ENCODE data around the gene SGCA. TPM values are rescaled to one million over a fixed set of nuclear protein-coding genes. Genes with fewer than 3 reads are reported as not detected.

SGCA gene
- polyA plus RNA-seq, 1 donor from 2014 or later, result 0.43 TPM

DNA sequence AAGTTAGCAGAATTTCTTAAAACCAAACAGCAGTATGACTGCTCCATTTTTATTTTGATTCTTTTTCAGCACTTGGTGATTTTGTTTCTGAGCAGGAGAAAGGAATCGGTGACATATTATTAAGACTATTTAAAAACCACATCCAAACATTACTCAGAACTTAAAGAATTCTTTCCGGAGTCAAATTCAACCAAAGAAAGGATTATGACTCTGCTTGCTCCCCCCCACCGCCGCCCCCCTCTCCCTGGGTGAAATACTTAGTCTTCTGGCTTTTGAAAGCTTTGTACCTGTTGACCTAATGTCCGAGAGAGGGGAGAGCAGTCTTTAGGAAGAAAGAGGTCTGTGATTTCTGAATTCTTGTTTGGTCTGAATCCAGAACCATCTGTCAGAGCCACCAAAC lies 53.5 kb downstream of the SGCA start:
- Histone ChIP-seq H4K20me1 (ENCODE audit: insufficient read depth) (no peaks in the 10 kb centered on the region), H3K27me3 (ENCODE audit: insufficient read depth, low read depth, low read length) (no peaks in the 10 kb centered on the region), H3F3A (ENCODE audit: insufficient read depth, low read length, poor library complexity, severe bottlenecking) (no peaks in the 10 kb centered on the region), H3K4me3 (ENCODE audit: low read length) (no peak overlapping the region), H3K27ac (ENCODE audit: low read length) (no peak overlapping the region), H3K36me3 (ENCODE audit: insufficient read depth, low read length) (no peaks in the 10 kb centered on the region), H3K9ac (ENCODE audit: low read length) (no peak overlapping the region), H2AFZ (ENCODE audit: low read depth, low read length) (no peak overlapping the region), H3K9me2 (ENCODE audit: insufficient read depth, low read length) (no peaks in the 10 kb centered on the region), H3K4me2 (ENCODE audit: low read length) (no peak overlapping the region), H3K9me3 (ENCODE audit: low read length) (no peaks in the 10 kb centered on the region), H3K79me2 (replicated peaks; ENCODE audit: insufficient read depth, low read length) (no peaks in the 10 kb centered on the region)
- TF ChIP-seq EZH2 (IDR thresholded peaks at IDR 0.05; ENCODE audit: borderline replicate concordance, insufficient read depth, low read length, poor library complexity, severe bottlenecking) (no peak), SMC3 (conservative IDR thresholded peaks at IDR 0.05; ENCODE audit: poor library complexity) (no peak), POLR2AphosphoS5 (IDR thresholded peaks at IDR 0.05) (no peak), MXI1 (conservative IDR thresholded peaks at IDR 0.05; ENCODE audit: poor library complexity, severe bottlenecking) (no peak), TAF1 (IDR thresholded peaks at IDR 0.05; ENCODE audit: low read depth) (no peak)
- TF ChIP-seq, protein P1, sequence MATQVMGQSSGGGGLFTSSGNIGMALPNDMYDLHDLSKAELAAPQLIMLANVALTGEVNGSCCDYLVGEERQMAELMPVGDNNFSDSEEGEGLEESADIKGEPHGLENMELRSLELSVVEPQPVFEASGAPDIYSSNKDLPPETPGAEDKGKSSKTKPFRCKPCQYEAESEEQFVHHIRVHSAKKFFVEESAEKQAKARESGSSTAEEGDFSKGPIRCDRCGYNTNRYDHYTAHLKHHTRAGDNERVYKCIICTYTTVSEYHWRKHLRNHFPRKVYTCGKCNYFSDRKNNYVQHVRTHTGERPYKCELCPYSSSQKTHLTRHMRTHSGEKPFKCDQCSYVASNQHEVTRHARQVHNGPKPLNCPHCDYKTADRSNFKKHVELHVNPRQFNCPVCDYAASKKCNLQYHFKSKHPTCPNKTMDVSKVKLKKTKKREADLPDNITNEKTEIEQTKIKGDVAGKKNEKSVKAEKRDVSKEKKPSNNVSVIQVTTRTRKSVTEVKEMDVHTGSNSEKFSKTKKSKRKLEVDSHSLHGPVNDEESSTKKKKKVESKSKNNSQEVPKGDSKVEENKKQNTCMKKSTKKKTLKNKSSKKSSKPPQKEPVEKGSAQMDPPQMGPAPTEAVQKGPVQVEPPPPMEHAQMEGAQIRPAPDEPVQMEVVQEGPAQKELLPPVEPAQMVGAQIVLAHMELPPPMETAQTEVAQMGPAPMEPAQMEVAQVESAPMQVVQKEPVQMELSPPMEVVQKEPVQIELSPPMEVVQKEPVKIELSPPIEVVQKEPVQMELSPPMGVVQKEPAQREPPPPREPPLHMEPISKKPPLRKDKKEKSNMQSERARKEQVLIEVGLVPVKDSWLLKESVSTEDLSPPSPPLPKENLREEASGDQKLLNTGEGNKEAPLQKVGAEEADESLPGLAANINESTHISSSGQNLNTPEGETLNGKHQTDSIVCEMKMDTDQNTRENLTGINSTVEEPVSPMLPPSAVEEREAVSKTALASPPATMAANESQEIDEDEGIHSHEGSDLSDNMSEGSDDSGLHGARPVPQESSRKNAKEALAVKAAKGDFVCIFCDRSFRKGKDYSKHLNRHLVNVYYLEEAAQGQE (IDR thresholded peaks at IDR 0.05; ENCODE audit: borderline replicate concordance), result no peak

DNA sequence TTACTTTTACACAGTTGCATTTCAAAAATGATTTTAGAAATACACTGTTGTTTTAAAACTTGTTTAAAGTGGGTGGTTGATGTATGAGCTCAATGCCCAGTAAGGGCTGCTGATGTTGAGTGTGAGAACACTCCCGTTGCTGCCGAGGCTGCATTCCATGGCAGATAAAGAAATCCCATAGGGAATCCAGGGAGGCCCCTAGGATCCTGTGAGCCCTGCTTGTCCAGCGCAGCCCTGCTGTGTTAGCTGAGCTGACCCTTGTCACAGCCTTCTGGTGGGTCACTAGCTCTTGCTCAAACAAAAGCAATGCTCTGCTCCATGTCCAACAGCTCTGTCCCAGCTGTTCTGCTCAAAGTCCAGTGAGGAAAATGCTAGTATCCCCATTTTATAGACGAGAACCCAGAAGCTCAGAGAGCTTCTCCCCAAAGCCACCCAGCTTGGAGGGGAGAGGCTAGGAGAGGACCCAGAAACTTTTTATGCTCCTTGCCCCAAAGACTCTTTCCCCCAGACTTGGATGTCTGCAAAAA lies 54.2 kb downstream of the SGCA start:
- no peaks in the 10 kb centered on the region for H3K9me3 ChIP-seq (ENCODE audit: low read length)
- H3K4me2 ChIP-seq (ENCODE audit: low read length), result no peak overlapping the region
- H3K36me3 ChIP-seq (ENCODE audit: insufficient read depth, low read length), result no peaks in the 10 kb centered on the region
- no peak overlapping the region for H3K9ac ChIP-seq (ENCODE audit: low read length)
- no peaks in the 10 kb centered on the region for H3K27me3 ChIP-seq (ENCODE audit: insufficient read depth, low read depth, low read length)
- no peak for TF ChIP-seq MXI1 (conservative IDR thresholded peaks at IDR 0.05; ENCODE audit: poor library complexity, severe bottlenecking)
- no peak for TF ChIP-seq POLR2AphosphoS5 (IDR thresholded peaks at IDR 0.05)
- TF ChIP-seq, protein P1 (IDR thresholded peaks at IDR 0.05; ENCODE audit: borderline replicate concordance), result no peak
- TF ChIP-seq, protein P2, sequence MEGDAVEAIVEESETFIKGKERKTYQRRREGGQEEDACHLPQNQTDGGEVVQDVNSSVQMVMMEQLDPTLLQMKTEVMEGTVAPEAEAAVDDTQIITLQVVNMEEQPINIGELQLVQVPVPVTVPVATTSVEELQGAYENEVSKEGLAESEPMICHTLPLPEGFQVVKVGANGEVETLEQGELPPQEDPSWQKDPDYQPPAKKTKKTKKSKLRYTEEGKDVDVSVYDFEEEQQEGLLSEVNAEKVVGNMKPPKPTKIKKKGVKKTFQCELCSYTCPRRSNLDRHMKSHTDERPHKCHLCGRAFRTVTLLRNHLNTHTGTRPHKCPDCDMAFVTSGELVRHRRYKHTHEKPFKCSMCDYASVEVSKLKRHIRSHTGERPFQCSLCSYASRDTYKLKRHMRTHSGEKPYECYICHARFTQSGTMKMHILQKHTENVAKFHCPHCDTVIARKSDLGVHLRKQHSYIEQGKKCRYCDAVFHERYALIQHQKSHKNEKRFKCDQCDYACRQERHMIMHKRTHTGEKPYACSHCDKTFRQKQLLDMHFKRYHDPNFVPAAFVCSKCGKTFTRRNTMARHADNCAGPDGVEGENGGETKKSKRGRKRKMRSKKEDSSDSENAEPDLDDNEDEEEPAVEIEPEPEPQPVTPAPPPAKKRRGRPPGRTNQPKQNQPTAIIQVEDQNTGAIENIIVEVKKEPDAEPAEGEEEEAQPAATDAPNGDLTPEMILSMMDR (IDR thresholded peaks at IDR 0.05; ENCODE audit: poor library complexity, severe bottlenecking), result no peak
- no peak for TF ChIP-seq EP300 (conservative IDR thresholded peaks at IDR 0.05; ENCODE audit: poor library complexity, severe bottlenecking)
- no peak for TF ChIP-seq EZH2 (IDR thresholded peaks at IDR 0.05; ENCODE audit: borderline replicate concordance, insufficient read depth, low read length, poor library complexity, severe bottlenecking)
- TF ChIP-seq RAD21 (conservative IDR thresholded peaks at IDR 0.05), result no peak
- no peak for TF ChIP-seq TAF1 (IDR thresholded peaks at IDR 0.05; ENCODE audit: low read depth)
- H3K4me3 ChIP-seq (ENCODE audit: low read length), result no peak overlapping the region
- no peaks in the 10 kb centered on the region for H4K20me1 ChIP-seq (ENCODE audit: insufficient read depth)
- H3K9me2 ChIP-seq (ENCODE audit: insufficient read depth, low read length), result no peaks in the 10 kb centered on the region
- no peaks in the 10 kb centered on the region for H3F3A ChIP-seq (ENCODE audit: insufficient read depth, low read length, poor library complexity, severe bottlenecking)
- H2AFZ ChIP-seq (ENCODE audit: low read depth, low read length), result no peak overlapping the region
- H3K79me2 ChIP-seq (replicated peaks; ENCODE audit: insufficient read depth, low read length), result no peaks in the 10 kb centered on the region
- no peak overlapping the region for H3K27ac ChIP-seq (ENCODE audit: low read length)
